Stimulated activated CD4-positive, alpha-beta T cell treated with anti-CD3 and anti-CD28 coated beads, Interleukin-4, amount 100 ng/mL, for 4 hours (primary cell): ENCODE results near the gene EIF4EBP3.
"Not testable (repeated sequence)": the region's sequence is repeated elsewhere in the genome, so short reads cannot be mapped to it uniquely, and the experiment has no call there.

Experiments
- DNase-seq, 2 experiments: peaks; one replicate each; pipeline ENCODE4 v3.0.0-alpha.2; 2020

Gene EIF4EBP3

GRCh38 chr5:140579188-140579747 is 31.8 kb downstream of the EIF4EBP3 start:
- DNase-seq = not testable (repeated sequence)

GRCh38 chr5:140587495-140587894 is 40.0 kb downstream of the EIF4EBP3 start:
- no peak for DNase-seq

GRCh38 chr5:140588311-140589070 is 41.0 kb downstream of the EIF4EBP3 start:
- DNase-seq = no peak

- DNase-seq = no peak
Measured at GRCh38 chr5:140590861-140591260, 43.4 kb downstream of the EIF4EBP3 start.

- no peak for DNase-seq
Measured at GRCh38 chr5:140591747-140592372, 44.4 kb downstream of the EIF4EBP3 start.

GRCh38 chr5:140593070-140593469 is 45.6 kb downstream of the EIF4EBP3 start:
- DNase-seq = not testable (repeated sequence)

GRCh38 chr5:140594169-140594568 is 46.7 kb downstream of the EIF4EBP3 start:
- DNase-seq = no peak

- DNase-seq = no peak
Measured at GRCh38 chr5:140595538-140596300, 48.3 kb downstream of the EIF4EBP3 start.

GRCh38 chr5:140596321-140596741 is 48.9 kb downstream of the EIF4EBP3 start:
- DNase-seq = no peak

- no peak for DNase-seq
Measured at GRCh38 chr5:140598836-140599235, 51.4 kb downstream of the EIF4EBP3 start.
